Mucosa of rectum (tissue), 2 donors: ENCODE measurements around the gene CTCF.

ENCODE experiments used
- H3K27ac ChIP-seq, 2 donors: one replicate each; pipeline ENCODE4 v1.7.0; 2013; ENCODE audit warnings: inconsistent platforms in 2 of 2, low read depth in 2 of 2, low read length in 2 of 2
- H3K27me3 ChIP-seq, 2 donors: one replicate each; pipeline ENCODE4 v1.7.0; 2013; ENCODE audit warnings: low read length in 2 of 2; ENCODE audit not compliant: control insufficient read depth in 2 of 2, insufficient read depth in 2 of 2
- H3K36me3 ChIP-seq, 2 donors: one replicate each; pipeline ENCODE4 v1.7.0; 2013; ENCODE audit warnings: low read length in 2 of 2; ENCODE audit not compliant: control insufficient read depth in 2 of 2, insufficient read depth in 2 of 2
- H3K4me1 ChIP-seq, 2 donors: one replicate each; pipeline ENCODE4 v1.7.0; 2013; ENCODE audit warnings: low read length in 2 of 2, mild to moderate bottlenecking in 1 of 2; ENCODE audit not compliant: control insufficient read depth in 2 of 2, insufficient read depth in 2 of 2
- H3K4me3 ChIP-seq, 2 donors: one replicate each; pipeline ENCODE4 v1.7.0; 2013; ENCODE audit warnings: low read length in 2 of 2
- H3K9ac ChIP-seq, 2 donors: one replicate each; pipeline ENCODE4 v1.7.0; 2013; ENCODE audit warnings: low read length in 2 of 2, low read depth in 1 of 2, mild to moderate bottlenecking in 1 of 2
- H3K9me3 ChIP-seq, 2 donors: one replicate each; pipeline ENCODE4 v1.7.0; 2013; ENCODE audit warnings: low read length in 2 of 2; ENCODE audit not compliant: control insufficient read depth in 2 of 2
- donor health status: healthy.
- donor health status: Normal muscosa, but diverticular disease.

Gene CTCF

DNA sequence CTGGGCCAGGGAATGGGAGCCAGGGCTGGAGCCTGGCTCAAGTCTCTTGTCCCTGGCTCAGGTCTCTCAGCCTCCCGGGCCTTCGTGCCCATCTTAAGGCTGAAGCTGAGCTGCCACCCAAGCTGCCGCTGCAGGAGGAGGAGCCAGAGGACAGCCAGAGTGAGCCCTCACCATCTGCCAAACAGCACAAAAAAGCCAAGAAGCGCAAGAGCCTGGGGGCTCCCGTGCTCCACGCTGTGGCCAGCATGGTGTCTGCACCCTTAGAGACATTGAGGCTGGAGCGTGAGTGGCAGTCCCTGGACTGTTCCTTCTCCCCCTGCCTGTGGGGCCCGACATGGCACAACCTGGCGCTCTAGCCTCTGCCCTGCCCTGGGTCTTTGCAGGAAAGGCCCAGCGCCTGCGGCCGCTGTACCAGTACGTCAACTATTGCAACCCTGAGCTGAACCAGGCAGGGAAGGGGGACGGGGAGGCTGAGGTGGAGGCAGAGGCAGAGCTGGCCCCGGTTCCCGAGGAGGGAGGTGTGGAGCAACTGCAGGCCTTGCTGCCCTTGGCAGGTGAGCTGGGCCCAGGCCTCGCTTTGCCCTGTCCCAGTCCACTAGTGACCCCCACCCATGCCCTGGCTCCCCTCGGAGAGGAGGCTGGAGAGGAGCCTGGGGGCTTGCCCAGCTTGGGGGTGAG, 105.6 kb downstream of the CTCF start:
- H3K9me3 ChIP-seq, result no peaks in the 10 kb centered on the region
- no peaks in the 10 kb centered on the region for H3K27me3 ChIP-seq
- H3K4me3 ChIP-seq, result peak overlapping the region; percentile 25 to 71
- peak overlapping the region; percentile 19 to 74 for H3K27ac ChIP-seq
- peaks cover 23 to 27% of the 10 kb centered on the region in 2 donors for H3K4me1 ChIP-seq
- H3K9ac ChIP-seq, result peak overlapping the region; percentile 15 to 24
- no peaks in the 10 kb centered on the region for H3K36me3 ChIP-seq

DNA sequence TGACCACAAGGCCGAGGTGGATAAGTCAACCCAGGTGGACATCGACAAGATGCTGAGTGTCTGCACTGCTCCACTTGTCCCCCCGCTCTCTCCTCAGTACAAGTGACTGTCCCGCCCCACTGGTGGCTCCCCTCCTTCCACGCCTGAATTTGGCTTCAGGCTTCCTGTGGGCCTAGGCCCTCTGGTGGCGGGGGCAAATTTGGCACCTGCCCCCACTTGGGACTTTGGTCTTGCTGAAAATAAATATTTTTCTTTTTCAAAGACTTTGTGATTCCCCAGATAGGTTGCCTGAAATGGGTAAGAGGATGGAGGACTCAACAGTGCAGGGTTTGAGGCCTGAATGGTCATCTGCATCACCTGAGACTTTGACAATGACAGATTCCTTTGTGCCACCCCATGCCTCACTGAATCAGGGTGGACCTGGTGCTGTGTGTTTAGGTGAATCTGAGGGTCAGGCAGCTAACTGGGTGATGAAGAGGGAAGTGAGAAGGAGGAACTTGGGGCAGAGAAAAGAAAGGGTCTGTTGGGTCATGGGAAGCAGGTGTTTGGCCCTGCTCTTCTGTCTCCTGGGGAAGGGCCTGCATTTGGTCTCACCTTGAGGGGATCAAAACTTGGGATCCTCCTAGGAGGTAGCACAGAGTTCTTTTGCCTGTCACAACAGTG, 106.3 kb downstream of the CTCF start:
- Histone ChIP-seq H3K4me3 (no peak overlapping the region), H3K27me3 (no peaks in the 10 kb centered on the region), H3K4me1 (peaks cover 30 to 34% of the 10 kb centered on the region in 2 donors), H3K36me3 (no peaks in the 10 kb centered on the region), H3K9me3 (no peaks in the 10 kb centered on the region), H3K9ac (no peak overlapping the region), H3K27ac (peak overlapping the region in 1 of 2 donors; percentile 74)

DNA sequence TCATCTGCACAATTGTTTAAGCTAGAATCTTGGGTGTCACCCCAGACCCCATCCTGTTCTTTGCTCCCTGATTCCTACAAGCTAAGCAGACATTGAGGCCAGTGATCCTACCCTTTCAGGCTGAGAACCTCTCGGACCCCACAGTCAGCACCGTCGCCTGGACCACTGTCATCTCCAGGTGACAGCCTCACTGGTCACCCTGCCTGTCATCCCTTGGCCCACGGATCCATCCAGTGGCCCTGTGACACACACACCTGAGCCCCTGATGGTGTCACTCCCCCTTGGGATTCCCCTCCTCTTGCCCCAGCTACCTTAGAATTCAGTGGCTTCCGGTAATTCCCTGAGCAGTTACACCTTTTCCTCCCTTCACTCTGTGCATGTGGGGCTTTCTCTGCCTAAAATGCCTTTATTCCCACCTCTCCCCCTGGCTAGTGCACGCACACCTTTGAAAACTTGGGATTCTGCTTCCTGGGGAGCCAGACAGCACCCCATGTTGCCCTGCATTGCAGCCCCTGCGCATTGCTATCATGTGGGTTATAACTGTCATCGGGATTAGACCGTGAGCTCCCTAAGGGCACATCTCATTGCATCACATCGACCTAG, 107.3 kb downstream of the CTCF start:
- Histone ChIP-seq H3K4me1 (peaks cover 38 to 40% of the 10 kb centered on the region in 2 donors), H3K9me3 (no peaks in the 10 kb centered on the region), H3K27ac (no peak overlapping the region), H3K4me3 (no peak overlapping the region), H3K36me3 (no peaks in the 10 kb centered on the region), H3K27me3 (no peaks in the 10 kb centered on the region), H3K9ac (no peak overlapping the region)

DNA sequence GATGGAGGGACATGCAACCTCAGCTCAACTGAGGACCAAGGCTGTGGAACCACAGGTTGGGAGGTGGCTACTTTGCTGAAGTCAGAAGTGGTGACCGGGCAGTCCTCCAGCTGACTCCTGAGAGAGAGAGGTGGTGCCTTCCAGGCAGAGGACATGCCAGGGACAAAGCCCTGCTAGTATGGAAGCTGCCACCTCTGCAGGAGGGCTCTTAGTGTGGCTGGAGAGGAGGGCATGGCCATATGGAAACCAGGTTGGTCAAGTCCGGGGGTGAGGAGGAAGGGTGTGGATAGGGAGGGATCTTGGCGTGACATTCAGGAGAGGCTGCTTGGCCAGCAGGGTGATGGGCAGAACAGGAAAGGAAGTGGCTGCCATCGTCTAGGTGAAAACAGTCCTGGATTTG, 110.0 kb downstream of the CTCF start:
- H3K27me3 ChIP-seq, result no peaks in the 10 kb centered on the region
- no peaks in the 10 kb centered on the region for H3K9me3 ChIP-seq
- H3K9ac ChIP-seq, result no peak overlapping the region
- no peak overlapping the region for H3K4me3 ChIP-seq
- peaks cover 33 to 43% of the 10 kb centered on the region in 2 donors for H3K4me1 ChIP-seq
- H3K36me3 ChIP-seq, result peaks cover 0 to 4% of the 10 kb centered on the region in 2 donors
- H3K27ac ChIP-seq, result no peak overlapping the region

DNA sequence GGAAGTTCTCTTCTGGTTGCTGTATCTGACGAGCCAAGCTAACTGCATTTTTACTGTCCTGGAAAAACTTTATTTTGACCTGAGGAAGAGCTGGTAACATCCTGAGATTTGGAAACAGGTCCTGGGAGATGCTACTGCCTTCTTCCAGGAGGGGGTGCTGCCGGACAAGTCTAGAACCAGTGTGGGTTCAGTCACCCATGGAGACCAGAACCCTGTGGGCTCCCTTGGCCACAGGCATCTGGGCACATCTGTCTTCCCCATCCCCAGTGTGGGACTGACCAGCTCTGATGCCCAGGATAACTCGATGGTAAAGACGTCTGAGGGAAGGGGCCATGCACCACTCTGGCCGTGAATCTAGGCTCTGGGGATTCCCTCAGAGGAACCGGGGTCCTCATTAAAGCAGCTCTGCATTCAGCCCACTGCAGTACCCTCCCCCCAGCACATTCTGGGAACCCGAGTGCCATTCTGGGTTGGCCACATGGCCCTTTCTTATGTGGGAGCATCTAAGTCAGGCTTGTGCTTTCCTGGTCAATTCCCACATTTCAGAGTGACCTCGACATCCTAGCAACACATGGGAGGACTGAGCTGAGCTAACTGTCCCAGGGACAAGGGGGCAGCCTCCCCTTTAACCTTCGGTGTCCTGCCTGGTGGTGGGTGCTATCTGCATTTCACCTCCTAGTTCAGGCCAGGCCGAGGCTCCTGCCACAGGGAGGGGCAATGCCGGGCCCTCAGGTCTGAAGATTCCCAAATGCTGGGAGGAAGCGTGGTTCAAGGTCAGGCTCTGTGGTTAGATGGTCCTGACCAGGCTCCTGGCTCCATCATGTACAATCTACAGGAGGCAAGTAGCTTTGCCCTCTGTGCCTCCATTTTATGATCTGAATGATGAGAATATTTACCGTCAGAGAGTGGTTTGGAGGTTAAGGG, 110.7 kb downstream of the CTCF start:
- H3K9ac ChIP-seq, result peak overlapping the region in 1 of 2 donors; percentile 56
- H3K27me3 ChIP-seq, result no peaks in the 10 kb centered on the region
- H3K9me3 ChIP-seq, result no peaks in the 10 kb centered on the region
- peaks cover 0 to 4% of the 10 kb centered on the region in 2 donors for H3K36me3 ChIP-seq
- peak overlapping the region; percentile 81 to 83 for H3K27ac ChIP-seq
- peak overlapping the region in 1 of 2 donors; percentile 9 for H3K4me3 ChIP-seq
- H3K4me1 ChIP-seq, result peaks cover 31 to 43% of the 10 kb centered on the region in 2 donors

DNA sequence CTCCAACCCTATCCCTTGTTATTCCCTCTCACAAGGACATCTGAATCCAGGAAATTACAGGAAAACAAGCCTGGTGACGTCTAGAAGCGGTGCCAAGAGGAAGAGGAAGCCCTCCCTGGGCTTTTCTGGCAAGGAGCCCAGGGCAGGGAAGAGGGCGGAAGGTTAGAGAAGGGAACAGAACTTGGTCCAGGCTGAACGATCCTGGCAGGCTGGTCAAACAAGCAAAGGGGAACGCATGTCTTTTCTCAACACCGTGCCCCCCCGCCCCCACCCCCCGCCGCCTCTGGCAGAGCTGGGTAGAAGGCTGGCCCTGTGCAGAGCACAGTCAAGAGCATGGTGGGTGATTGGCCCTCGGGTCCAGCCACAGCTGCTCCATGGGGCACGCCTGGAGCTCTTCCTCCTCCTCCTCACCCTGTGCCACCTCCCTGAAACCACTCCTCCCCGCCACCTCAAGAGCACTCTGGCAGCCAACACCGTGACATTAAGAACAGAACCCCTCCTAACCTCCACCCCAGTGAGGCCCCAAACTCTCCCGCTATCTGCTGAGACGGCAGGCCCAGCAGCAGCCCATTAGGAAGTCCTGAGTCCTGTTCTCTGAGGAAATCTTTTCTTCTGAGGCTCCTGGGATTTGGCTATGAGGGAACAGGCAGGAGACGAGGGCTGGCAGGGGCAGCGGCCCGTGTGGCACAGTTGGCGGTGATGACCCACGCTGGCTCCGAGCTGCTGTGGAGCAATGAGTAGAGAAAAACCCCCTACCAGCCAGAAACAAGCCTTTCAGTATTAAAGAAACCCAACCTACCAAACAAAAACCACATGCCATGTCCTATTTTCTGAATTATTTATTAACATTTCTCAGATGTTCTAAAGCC, 111.6 kb downstream of the CTCF start:
- H3K9ac ChIP-seq, result peak overlapping the region in 1 of 2 donors; percentile 56
- no peaks in the 10 kb centered on the region for H3K9me3 ChIP-seq
- H3K36me3 ChIP-seq, result peaks cover 0 to 4% of the 10 kb centered on the region in 2 donors
- peak overlapping the region; percentile 81 to 83 for H3K27ac ChIP-seq
- no peaks in the 10 kb centered on the region for H3K27me3 ChIP-seq
- peak overlapping the region in 1 of 2 donors; percentile 42 for H3K4me3 ChIP-seq
- peaks cover 29 to 46% of the 10 kb centered on the region in 2 donors for H3K4me1 ChIP-seq

DNA sequence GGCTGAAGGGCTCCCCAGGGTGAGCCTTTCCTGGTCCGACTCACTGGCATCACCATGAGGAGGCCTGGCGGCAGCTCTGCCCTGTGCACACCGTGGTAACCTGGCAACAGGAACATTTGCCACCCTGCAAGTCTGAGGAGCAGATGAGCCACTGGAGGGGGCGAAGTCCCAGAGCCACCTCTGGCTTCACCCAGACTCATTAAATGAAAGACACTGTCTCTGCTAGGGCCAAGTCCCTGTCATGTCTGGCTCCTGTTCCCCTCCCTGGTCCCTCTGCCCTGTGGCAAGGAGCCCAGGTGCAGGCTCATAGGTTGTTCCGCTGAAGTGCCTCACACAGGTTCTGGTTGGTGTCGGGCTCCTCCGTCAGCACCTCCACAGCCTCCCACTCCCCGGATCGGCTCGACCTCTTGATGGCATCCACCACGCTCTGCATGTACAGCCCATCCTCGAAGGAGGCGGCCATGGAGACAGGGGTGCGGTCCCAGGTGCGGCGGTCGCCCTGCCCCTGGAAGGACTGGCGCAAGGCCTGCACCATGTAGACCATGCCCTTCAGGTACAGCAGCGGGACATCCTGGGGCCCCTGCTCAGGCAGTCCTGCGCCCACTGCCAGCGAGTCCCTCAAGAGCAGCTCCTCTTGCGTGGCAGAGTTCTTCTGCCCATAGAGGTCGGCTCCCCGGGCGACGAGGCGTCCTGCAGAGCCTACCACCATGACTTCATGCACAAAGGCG, 112.7 kb downstream of the CTCF start:
- peaks cover 29 to 48% of the 10 kb centered on the region in 2 donors for H3K4me1 ChIP-seq
- peaks cover 0 to 4% of the 10 kb centered on the region in 2 donors for H3K36me3 ChIP-seq
- H3K27me3 ChIP-seq, result no peaks in the 10 kb centered on the region
- H3K9ac ChIP-seq, result no peak overlapping the region
- no peak overlapping the region for H3K4me3 ChIP-seq
- no peaks in the 10 kb centered on the region for H3K9me3 ChIP-seq
- H3K27ac ChIP-seq, result peak overlapping the region in 1 of 2 donors; percentile 81

DNA sequence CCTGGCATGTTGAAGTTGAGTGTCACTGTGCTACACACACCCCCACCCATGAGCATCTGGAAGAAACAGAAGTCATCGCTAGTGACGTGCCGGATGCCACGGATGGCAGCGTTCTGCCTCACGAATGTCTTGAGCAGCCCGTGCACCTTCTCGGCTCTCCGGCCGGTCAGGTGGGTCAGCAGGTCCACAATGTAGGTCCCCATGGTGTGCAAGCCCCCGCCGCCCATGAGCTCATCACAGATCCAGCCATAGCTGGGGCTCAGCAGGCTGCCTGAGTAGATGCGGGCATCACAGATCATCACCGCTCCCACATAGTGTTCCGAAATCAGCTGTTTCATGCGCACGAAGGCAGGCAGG, 113.2 kb downstream of the CTCF start:
- no peaks in the 10 kb centered on the region for H3K9me3 ChIP-seq
- no peak overlapping the region for H3K4me3 ChIP-seq
- H3K9ac ChIP-seq, result no peak overlapping the region
- H3K4me1 ChIP-seq, result peaks cover 29 to 48% of the 10 kb centered on the region in 2 donors
- no peak overlapping the region for H3K27ac ChIP-seq
- no peaks in the 10 kb centered on the region for H3K27me3 ChIP-seq
- H3K36me3 ChIP-seq, result peaks cover 0 to 8% of the 10 kb centered on the region in 2 donors

DNA sequence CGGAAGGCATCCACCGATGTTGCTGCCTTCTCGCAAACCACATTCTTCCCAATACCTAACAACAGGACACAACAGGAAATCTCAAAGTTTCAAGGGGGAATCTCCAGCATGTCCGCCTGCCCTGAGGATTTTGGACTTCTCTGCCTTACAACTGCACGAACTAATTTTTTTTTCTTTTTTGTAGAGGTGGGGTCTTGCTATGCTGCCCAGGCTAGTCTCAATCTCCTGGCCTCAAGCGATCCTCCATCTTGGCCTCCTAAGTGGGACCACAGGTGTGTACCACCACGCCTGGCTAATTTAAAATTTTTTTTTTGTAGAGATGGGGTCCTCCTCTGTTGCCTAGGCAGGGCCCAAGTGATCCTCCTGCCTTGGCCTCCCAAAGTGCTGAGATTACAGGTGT, 113.7 kb downstream of the CTCF start:
- no peak overlapping the region for H3K9ac ChIP-seq
- H3K9me3 ChIP-seq, result no peaks in the 10 kb centered on the region
- peaks cover 31 to 51% of the 10 kb centered on the region in 2 donors for H3K4me1 ChIP-seq
- no peak overlapping the region for H3K4me3 ChIP-seq
- H3K27ac ChIP-seq, result no peak overlapping the region
- H3K27me3 ChIP-seq, result no peaks in the 10 kb centered on the region
- peaks cover 0 to 8% of the 10 kb centered on the region in 2 donors for H3K36me3 ChIP-seq
